GM12874 (cell line): ENCODE data around the gene NCOA6.

Experiments used
- TF ChIP-seq, protein P1 (sequence below): IDR thresholded peaks from 2 replicates; pipeline ENCODE4 v1.5.1; 2011; ENCODE audit warnings: low read depth, mild to moderate bottlenecking, control low read depth, low read length, moderate library complexity; ENCODE audit not compliant: insufficient read depth

NCOA6 gene

DNA sequence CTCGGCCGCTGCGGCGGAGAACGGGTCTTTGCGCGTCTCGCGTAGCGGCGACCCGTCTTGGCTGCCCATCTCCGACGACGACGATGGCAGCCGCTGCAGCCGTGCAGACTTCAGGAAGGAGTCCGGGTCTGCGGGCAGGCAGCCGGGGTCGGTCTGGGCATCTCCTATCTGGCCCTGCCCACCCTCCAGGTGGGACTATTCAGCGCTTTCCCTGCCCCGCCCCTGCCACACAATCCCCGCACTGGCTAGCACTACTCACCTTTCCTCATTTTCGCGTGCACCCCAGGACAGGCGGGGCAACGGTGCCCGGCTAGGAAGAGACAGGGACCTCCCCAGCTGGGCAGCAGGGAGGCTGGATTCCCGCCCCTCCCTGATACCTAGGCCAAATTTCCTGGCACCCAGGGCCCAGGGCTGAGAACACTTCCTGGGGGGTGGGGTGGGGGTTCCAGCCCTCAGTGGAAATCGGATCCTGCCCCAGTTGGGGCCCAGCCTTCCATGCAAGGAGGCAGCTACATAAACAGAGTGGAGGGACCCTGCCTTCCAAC lies 38.0 kb upstream of the NCOA6 start:
- TF ChIP-seq, protein P1, sequence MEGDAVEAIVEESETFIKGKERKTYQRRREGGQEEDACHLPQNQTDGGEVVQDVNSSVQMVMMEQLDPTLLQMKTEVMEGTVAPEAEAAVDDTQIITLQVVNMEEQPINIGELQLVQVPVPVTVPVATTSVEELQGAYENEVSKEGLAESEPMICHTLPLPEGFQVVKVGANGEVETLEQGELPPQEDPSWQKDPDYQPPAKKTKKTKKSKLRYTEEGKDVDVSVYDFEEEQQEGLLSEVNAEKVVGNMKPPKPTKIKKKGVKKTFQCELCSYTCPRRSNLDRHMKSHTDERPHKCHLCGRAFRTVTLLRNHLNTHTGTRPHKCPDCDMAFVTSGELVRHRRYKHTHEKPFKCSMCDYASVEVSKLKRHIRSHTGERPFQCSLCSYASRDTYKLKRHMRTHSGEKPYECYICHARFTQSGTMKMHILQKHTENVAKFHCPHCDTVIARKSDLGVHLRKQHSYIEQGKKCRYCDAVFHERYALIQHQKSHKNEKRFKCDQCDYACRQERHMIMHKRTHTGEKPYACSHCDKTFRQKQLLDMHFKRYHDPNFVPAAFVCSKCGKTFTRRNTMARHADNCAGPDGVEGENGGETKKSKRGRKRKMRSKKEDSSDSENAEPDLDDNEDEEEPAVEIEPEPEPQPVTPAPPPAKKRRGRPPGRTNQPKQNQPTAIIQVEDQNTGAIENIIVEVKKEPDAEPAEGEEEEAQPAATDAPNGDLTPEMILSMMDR = no peak

DNA sequence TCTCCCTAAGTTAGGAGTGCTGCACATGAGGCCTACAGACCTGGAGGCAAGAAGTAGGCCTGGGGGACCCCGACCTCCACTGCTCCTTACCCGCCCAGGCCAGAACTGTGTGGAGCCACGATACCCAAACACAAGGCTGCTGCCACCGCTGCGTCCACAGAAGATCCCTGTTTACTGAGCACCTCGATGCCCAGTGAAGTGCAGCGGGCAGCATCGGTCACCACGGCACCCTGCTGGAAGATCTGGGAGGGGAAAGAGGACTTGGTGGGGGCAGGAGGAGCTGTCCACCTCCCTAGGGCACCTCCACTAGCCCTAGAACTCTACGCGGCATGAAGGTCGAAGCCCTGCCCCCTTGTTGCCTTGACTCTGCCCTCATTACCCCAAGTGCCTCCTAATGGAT lies 37.3 kb upstream of the NCOA6 start:
- TF ChIP-seq, protein P1 = no peak

DNA sequence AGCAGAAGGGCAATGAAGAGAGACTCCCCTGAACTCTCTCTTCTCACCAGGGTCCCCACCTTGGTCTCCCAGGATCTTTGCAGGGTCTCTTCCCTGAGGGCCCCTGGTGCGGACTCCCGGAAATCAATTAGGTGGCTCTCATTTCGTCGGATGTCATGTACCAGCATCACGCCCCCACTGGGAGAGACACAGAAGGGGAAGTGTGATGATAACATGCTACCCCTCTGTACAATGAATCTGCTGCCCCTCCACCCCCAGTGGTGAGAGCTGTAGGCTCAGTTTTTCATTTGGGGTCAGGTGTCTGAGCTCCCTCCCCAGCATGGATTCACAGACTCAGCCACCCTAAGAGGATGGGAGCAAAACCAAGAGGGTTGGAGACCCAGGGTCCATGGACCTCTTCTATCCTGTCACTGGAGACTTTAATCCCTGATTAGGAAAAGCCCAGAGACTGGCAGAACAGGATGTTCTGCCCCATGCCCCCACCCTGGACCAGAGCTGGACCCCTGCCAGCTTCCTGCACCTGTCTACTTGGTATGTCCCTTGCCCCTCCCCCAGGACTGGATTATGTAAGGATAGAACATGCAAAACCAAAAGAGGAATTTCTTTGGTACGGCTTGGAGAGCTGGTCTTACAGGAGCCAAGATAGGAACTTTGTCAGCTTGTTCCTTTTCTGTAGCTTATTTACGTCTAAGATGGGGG lies 36.1 kb upstream of the NCOA6 start:
- TF ChIP-seq, protein P1 = no peak

DNA sequence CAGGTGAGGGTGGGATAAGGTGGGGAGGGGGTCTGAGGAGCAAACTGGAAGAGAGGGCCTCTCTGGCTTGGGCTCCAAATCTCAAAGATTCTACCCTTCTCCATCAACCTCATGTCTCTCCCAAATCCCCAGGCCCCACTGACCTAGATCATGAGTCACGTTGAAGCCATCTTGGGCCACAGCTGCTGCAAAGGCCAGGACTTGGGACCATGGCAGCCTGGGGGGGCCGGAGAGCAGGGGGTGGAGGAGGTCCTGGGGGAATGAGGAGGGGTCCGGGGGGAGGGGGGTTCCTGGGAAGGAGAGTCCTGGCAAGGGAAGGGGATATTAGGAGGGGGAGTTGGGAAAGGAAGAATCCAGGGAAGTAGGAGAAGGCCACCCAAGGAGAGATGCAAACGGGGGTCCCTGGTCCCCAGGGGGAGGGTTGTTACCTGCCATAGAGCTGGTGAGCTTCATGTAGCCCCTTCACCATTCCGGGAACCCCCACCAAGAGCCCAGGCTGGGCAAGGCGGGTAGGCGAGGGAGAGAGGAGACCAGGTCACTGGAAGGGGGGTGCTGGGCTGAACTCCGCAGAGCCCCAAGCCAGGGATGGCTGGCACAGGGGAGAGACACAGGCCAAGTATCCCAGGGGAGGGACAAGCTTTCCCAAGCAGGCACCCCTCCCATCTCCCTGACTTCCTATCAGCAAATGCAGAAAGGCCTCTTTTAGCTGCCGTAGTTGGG lies 34.5 kb upstream of the NCOA6 start:
- TF ChIP-seq, protein P1 = no peak

DNA sequence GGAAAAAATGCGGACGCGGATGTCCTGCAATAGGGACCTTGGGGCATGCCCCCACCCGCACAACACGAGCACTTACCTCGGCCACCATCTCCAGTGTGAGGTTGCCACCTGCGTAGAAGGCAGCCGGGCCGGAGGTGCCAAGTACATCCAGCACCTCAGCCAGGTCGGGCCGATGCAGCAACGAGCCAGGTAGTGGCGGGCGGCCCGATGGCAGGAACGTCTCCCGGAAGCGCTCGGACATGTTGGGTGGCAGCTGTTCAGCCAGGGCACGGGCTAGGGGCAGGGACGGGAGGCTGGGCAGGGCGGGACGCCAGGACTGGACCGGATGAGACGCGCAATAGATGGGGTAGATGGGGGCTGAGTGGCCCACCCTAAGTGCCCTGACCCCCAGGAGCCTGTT lies 33.9 kb upstream of the NCOA6 start:
- TF ChIP-seq, protein P1 = no peak

DNA sequence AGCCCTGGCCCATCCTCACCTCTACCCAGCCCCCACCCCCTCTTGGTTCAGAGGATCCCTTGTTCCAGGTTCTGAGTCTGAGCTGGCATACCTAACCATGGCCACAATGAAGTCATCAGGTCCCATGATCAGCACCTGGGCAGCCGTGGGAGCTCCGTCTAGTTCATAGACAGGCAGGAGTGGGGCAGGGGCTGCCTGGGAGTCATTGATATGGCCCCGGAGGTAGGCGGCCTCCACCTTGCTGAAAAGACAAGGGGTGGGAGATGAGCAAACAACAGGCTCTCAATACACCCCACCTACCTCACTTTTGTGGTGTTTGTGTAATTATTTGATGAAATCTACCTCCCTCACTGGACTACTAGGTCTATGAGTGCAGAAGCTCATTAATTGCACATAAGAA lies 26.8 kb upstream of the NCOA6 start:
- TF ChIP-seq, protein P1 = no peak

DNA sequence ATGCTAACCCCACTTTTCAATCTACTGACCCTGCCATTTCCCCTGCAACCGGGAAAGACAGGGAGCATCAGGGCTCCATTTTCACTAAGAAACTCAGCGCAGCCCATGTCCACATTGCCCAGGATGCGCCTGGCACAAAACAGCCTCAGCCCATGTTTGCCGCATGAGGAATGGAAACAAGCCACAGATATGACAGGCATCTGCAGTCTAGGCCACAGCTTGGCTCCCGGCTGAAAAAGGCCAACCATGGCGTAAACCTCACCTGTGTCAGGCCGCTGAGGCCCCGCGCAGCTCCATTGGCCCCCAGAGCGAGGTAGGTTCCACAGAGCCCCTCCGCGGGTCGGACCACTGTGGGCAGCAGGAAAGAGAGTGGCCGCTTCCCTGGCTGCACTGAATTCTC lies 25.5 kb upstream of the NCOA6 start:
- TF ChIP-seq, protein P1 = no peak
